H1 (cell line): ENCODE measurements around the gene REPS2. TPM values are rescaled to one million over a fixed set of nuclear protein-coding genes. Genes with fewer than 3 reads are reported as not detected.

Source experiments
- CTBP2 ChIP-seq: IDR thresholded peaks from 2 replicates; pipeline ENCODE4 v1.7.0; 2011; ENCODE audit warnings: borderline replicate concordance, mild to moderate bottlenecking, moderate library complexity, mixed read lengths, low read length; ENCODE audit not compliant: insufficient read depth, insufficient read length
- TAF1 ChIP-seq: IDR thresholded peaks from 2 replicates; pipeline ENCODE4 v1.6.1; 2011; ENCODE audit warnings: mild to moderate bottlenecking, low read depth, low read length
- polyA plus RNA-seq, 7 experiments: library from polyadenylated mRNA; depleted of rRNA in 3 of 7; stranded (reverse) in 5 of 7; unstranded in 2 of 7; fragments of >200 nt in 5 of 7; fragments of 200-250 nt in 2 of 7; gene quantifications; 1 replicate in 5 of 7; 2 replicates in 1 of 7; 4 replicates in 1 of 7; pipeline versions ENCODE4 v1.2.1 to v1.2.3, GENCODE V29; 2011 to 2013; ENCODE audit warnings: missing spikeins in 2 of 7, mixed read lengths in 2 of 7
- total RNA-seq: library from RNA; stranded (reverse); fragmentation: NEBNext Ultra II Directional; extraction: Animal tissue kit (Norgen Biotek cat#: 25700); gene quantifications from 2 replicates; pipeline ENCODE4 v1.2.1, GENCODE V29; 2021

Gene REPS2
- total and polyA plus RNA-seq, 2 of the 8 experiments (the other 6 are each of a cell fraction or from before 2014, with no cell fraction given): 0.79 to 4.3 TPM

GRCh38 chrX:16903274-16904022 is 43.0 kb upstream of the REPS2 start (continued):
- TF ChIP-seq CTBP2: no peak
- TF ChIP-seq TAF1: no peak
